AG04450 (cell line): ENCODE data around the gene LNP1. TPM values are rescaled to one million over a fixed set of nuclear protein-coding genes. Genes with fewer than 3 reads are reported as not detected.

Source experiments
- CTCF ChIA-PET: fragments of 300-600, 350-600 bp; formaldehyde crosslinking; extraction: SDS; loops from one replicate; lab custom pipeline; 2022; ENCODE audit warnings: antibody characterized with exemption, inconsistent platforms; lab: Charles Lee
- POLR2A ChIA-PET: fragments of 350-600 bp; formaldehyde crosslinking; extraction: SDS; loops from one replicate; lab custom pipeline; 2021; ENCODE audit warnings: antibody characterized with exemption, inconsistent platforms; lab: Yijun Ruan, JAX
- DNase-seq: peaks from one replicate; pipeline ENCODE4 v3.0.0-alpha.2; 2011; ENCODE audit warnings: low read depth, low spot score
- H3K27ac ChIP-seq: one replicate; pipeline ENCODE4 v1.5.1; 2012; ENCODE audit warnings: low read depth, low read length, control low read depth
- H3K27me3 ChIP-seq: one replicate; pipeline ENCODE4 v1.6.0; 2012; ENCODE audit warnings: low read length; ENCODE audit not compliant: control insufficient read depth, insufficient read depth
- H3K4me3 ChIP-seq: 2 replicates; pipeline ENCODE4 v1.5.1; 2011; ENCODE audit warnings: mild to moderate bottlenecking, low read depth, low read length, control low read depth
- H3K9me3 ChIP-seq: 2 replicates; pipeline ENCODE4 v1.5.1; 2012; ENCODE audit warnings: low read length; ENCODE audit not compliant: control insufficient read depth, insufficient read depth
- CTCF ChIP-seq: IDR thresholded peaks from 2 replicates; pipeline ENCODE4 v1.5.1; 2011; ENCODE audit warnings: low read depth, low read length, control low read depth, inconsistent platforms
- polyA plus RNA-seq: library from polyadenylated mRNA; depleted of rRNA; stranded (reverse); fragments of >200 nt; gene quantifications from 2 replicates; pipeline ENCODE4 v1.2.3, GENCODE V29; 2011

Gene LNP1
- polyA plus RNA-seq, 1 experiment, result 3.3 TPM

GRCh38 chr3:100407977-100408532, 6.7 kb downstream of the LNP1 start:
- peaks cover 4% of the 10 kb centered on the region; the same call in 1 of the 2 replicates for H3K9me3 ChIP-seq
- POLR2A ChIA-PET, result no interaction called here
- no peak overlapping the region for H3K4me3 ChIP-seq
- CTCF ChIA-PET, result no interaction called here
- no peaks in the 10 kb centered on the region for H3K27me3 ChIP-seq
- no peak overlapping the region for H3K27ac ChIP-seq
- no peak for DNase-seq
- no peak for TF ChIP-seq CTCF

- no peak for TF ChIP-seq CTCF
- CTCF ChIA-PET, result interaction anchor here (0.6 to 1.9 kb wide), 3 partner anchors 9 to 51 kb away, joined by 4 to 7 read pairs (median 4); no protein-coding TSS in a partner anchor
- DNase-seq, result no peak
- H3K9me3 ChIP-seq, result peaks cover 4% of the 10 kb centered on the region; the same call in 1 of the 2 replicates
- no peaks in the 10 kb centered on the region for H3K27me3 ChIP-seq
- H3K27ac ChIP-seq, result no peak overlapping the region
- POLR2A ChIA-PET, result interaction anchor here (1.2 kb wide), 1 partner anchor 10 kb away, joined by 5 read pairs; the partner anchor contains the start of genes LNP1 and TOMM70
- H3K4me3 ChIP-seq, result no peak overlapping the region
Observed at GRCh38 chr3:100411091-100411982, 10.0 kb downstream of the LNP1 start.

GRCh38 chr3:100412912-100413590, 11.7 kb downstream of the LNP1 start:
- CTCF ChIA-PET, result no interaction called here
- no peaks in the 10 kb centered on the region for H3K27me3 ChIP-seq
- no peak for TF ChIP-seq CTCF
- H3K4me3 ChIP-seq, result no peak overlapping the region
- H3K27ac ChIP-seq, result no peak overlapping the region
- H3K9me3 ChIP-seq, result peaks cover 3% of the 10 kb centered on the region; the same call in 1 of the 2 replicates
- POLR2A ChIA-PET, result no interaction called here
- no peak for DNase-seq

GRCh38 chr3:100413613-100414012, 12.3 kb downstream of the LNP1 start:
- no peak for TF ChIP-seq CTCF
- Histone ChIP-seq H3K4me3 (no peak overlapping the region), H3K27ac (no peak overlapping the region), H3K9me3 (no peaks in the 10 kb centered on the region), H3K27me3 (no peaks in the 10 kb centered on the region)
- no peak for DNase-seq
- ChIA-PET CTCF (no interaction called here), POLR2A (no interaction called here)
